H1 (cell line): ENCODE data around the gene CPSF4L. TPM values are rescaled to one million over a fixed set of nuclear protein-coding genes. Genes with fewer than 3 reads are reported as not detected.

Experiments
- SIN3A ChIP-seq, 2 experiments: IDR thresholded peaks in 1 of 2; conservative IDR thresholded peaks in 1 of 2; 2 replicates each; pipeline ENCODE4 v1.6.1; 2011 to 2012; ENCODE audit warnings: low read length in 2 of 2, improper control_type of control experiment in 1 of 2, low read depth in 1 of 2, mild to moderate bottlenecking in 1 of 2
- polyA plus RNA-seq, 7 experiments: library from polyadenylated mRNA; depleted of rRNA in 3 of 7; stranded (reverse) in 5 of 7; unstranded in 2 of 7; fragments of >200 nt in 5 of 7; fragments of 200-250 nt in 2 of 7; gene quantifications; 1 replicate in 5 of 7; 2 replicates in 1 of 7; 4 replicates in 1 of 7; pipeline versions ENCODE4 v1.2.1 to v1.2.3, GENCODE V29; 2011 to 2013; ENCODE audit warnings: missing spikeins in 2 of 7, mixed read lengths in 2 of 7
- total RNA-seq: library from RNA; stranded (reverse); fragmentation: NEBNext Ultra II Directional; extraction: Animal tissue kit (Norgen Biotek cat#: 25700); gene quantifications from 2 replicates; pipeline ENCODE4 v1.2.1, GENCODE V29; 2021

Gene CPSF4L
- total and polyA plus RNA-seq, 2 of the 8 experiments (the other 6 are each of a cell fraction or from before 2014, with no cell fraction given), result not detected

- no peak for TF ChIP-seq SIN3A (conservative IDR thresholded peaks at IDR 0.05 in 1 of 2, IDR thresholded peaks at IDR 0.05 in 1 of 2; ENCODE audit: low read depth in 1 of 2, low read length in 2 of 2)
- TF ChIP-seq, all 59 proteins: peak for 0
Observed at GRCh38 chr17:73282629-73283028, 20.9 kb upstream of the CPSF4L start (continued).
